NCI-H146 (cell line): ENCODE data around the gene SH3GL1.

Experiments used
- DNase-seq: peaks from one replicate; lab custom pipeline; 2025; lab: John Stamatoyannopoulos, UW

Gene SH3GL1, protein sequence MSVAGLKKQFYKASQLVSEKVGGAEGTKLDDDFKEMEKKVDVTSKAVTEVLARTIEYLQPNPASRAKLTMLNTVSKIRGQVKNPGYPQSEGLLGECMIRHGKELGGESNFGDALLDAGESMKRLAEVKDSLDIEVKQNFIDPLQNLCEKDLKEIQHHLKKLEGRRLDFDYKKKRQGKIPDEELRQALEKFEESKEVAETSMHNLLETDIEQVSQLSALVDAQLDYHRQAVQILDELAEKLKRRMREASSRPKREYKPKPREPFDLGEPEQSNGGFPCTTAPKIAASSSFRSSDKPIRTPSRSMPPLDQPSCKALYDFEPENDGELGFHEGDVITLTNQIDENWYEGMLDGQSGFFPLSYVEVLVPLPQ

DNA sequence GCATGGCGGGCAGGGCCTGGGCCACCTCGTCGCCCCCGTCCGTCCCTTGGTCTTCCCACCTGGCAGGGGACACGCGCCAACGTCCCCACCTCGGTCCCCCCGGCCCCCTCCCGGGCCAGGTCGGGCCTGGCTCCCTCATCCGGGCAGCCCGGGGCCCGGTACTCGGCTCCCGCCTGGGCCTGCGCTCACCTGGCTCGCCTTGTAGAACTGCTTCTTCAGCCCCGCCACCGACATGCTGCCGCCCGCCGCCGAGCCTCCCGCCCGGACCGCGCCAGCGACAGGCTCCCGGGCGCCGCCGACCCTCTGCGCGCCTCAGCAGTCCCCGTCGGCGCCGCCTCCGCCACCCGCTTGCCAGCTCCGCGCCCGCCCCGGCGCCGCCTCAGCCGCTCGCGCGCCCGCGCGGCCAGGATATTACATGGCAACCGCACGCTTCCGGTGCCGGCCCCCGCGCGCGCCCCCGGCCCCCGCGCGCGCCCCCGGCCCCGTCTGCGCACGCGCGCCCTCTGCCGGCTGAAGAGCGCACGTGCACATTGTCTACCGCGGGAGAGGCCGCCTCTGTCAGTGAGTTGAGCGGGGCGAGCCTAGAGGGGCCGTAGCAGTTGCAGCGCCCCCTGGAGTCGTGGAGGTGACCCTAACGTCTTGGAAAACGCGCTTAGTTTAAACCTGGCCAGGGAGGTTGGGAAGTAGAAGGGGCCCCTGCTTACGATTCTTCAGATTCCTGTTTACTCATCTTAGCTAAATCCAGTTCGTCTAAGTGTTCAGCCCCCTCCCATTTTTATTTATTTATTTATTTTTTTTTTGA is at the start of gene SH3GL1:
Gene SH3GL1 (minus strand): TSS at position 413 of the 802 bp plus-strand sequence. CDS start 179 bp downstream, at position 234.
- DNase-seq = peak; percentile 79

DNA sequence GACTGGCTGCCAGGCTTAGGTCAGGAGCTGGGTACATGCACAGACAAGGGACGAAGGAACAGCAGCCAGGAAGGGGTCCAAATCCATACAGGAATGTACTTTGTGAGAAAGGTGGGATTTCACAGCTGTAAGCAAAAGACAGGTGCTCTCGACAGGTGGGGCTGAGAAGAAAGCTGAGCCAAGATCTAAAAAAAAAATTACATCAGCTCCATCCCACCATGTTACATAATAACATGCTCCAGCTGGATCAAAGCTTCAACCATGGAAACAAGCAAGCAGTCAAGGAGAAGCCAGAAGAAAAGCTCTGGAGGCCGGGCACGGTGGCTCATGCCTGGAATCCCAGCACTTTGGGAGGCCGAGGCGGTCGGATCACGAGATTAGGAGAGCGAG is 49.3 kb upstream of the SH3GL1 start:
- no peak for DNase-seq

DNA sequence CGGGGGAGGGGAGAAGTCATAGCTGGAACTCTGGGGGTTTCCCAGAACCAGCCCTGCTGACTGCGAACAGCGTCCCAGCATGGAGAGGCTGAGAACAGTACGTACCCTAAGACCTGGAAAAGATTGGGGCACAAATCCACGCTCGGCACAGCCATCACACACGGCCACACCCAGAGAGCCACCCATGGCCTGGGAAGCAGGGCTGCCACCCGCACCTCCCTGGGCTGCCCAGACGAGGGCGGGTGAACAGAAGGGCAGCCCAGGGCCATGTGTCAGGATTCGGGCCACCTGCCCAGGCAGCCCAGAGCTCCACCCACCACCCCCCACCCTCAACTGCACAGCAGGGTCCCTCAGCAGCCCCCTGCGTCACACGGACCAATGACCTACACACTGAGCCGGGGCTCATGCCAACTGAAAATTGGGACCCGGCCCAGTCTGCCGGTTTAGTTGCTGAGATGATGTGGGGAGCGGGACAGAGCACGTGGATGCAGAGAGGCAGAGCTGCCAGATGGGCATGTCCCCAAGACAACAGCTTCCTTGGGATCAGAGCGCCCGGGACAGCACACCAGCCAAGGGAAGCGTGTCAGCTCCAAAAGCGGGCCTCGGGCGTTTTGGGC is 48.8 kb upstream of the SH3GL1 start:
- no peak for DNase-seq

DNA sequence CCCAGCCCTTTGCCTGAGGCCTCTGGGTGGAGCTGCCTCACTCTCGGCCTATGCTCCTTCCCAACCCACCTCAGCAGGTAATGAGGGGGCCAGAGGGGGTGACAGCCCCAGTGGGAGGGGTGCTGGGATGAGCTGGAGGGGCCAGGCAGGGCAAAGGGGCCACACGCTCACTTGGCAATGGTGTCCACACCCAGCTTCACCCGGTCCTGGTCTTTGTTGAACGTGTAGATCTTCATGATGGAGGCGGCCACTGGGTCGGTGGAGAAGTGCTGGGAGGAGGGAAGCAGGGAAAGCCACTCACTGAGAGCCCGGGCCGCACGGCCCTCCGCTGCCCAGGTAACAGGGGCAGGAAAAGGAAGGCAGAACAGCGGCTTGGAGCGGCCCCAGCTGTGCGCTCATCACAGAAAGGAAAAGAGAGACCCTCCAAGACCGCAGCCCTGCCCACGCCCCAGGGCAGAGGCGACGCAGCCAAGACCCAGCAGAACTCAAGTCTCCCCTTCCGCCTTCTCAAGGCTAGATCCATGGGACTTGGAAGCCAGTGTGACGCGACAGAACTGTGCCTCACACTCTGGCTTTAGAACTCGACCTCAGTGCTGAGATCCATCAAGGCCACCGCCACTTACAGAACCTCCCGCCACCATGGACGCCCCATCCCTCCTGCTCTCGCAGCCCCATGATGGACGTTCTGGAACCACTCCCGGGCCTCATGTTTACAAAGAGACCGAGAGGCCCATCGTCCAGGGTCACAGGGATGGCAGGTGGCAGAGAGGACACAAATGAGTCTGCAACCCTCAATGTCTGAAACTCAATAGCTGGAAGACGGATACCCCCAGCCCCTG is 48.0 kb upstream of the SH3GL1 start:
- DNase-seq = no peak

DNA sequence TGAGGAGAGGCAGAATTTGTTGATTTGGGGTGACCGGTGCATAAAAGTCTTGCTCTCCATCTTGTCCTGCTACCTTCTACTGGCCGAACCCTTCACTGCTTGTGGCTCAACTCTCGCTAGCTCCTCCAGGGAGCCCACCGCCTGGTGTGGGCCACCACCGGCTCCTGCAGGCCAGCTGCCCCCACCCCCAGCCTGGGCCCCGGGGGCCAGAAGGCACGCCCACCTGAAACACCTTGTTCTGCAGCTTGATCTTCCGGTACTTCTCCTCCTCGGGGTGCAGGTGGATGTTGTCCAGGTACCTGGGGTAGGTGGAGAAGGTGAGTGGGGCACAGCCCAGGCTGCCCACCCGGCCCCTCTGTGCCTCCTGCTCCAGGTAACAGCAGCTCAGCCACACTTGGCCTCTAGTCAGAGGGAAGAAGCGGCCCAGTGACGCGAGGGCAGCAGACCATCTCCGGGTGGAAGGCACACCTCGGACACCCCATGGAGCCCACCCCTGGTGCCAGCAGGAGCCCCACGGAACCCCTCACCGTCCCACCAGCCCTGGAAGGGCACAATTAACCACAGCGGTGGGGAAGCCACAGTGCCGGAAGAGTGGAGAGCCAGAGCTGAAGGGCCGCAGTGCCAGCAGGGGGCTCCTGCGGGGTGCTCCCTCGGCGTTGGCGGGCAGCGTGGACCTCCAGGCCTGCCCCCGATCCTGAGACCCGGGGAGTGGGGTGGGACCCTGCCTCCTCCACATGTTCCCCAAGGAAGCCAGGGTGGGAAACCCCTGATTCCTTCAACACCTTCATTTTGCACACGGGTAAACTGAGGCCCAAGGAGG is 47.2 kb upstream of the SH3GL1 start:
- no peak for DNase-seq

DNA sequence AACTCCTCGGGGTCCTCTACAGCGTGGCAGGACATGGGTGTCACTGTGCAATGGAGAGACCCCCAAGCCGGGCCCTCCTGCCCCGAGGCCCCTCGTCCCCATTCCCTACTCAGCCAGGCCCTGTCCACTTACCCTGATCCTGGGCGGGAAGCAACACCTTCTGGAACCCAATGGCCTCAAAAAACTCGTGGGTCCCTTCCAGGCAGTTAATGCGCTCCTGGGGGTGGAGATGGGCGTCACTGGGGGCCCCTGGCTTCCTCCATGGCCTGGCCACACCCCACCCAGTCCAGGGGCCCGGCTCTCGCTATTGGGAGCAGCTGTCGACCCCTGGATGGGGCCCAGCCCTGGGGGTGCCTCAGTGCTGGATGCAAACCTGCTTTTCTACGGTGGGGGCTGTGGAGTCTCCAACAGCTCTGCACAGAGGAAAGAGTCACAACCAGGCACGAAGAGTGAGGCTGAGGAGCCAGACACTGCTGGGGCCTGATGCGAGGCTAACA is 46.4 kb upstream of the SH3GL1 start:
- DNase-seq = no peak

DNA sequence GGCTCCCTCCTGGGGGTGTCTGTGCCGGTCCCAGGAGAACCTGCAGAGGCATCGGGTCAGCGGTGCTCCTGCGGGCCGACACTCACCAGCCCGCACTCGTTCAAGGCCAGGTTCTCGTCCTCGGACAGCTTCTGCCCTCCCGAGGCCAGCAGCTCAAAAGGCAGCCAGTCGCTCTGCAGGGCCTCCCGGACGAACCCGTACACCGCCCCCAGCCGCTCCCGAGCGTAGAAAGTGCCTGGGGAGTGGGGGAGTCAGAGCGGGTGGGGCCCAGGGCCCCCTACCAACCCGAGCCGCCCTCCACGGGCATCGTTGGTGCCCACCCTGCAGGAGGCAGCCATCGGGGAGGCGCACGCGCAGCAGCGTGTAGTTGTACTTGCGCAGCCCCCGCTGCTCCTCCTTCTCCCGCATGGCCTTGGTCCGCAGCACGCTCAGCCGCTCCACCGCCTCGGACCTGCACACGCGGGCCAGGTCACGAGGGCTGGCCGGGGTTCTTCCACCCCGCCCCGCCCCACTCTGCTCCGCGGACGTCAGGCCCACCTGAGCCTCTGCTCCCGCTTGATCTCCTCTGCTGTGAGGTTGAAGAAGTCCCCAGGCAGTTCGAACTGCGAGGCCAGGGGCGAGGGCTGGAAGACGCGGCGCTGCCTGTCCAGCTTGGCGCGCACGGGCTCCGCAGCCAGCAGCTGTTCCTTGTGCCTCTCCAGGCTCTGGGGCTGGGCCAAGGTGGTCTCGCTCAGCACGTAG is 45.8 kb upstream of the SH3GL1 start:
- no peak for DNase-seq

DNA sequence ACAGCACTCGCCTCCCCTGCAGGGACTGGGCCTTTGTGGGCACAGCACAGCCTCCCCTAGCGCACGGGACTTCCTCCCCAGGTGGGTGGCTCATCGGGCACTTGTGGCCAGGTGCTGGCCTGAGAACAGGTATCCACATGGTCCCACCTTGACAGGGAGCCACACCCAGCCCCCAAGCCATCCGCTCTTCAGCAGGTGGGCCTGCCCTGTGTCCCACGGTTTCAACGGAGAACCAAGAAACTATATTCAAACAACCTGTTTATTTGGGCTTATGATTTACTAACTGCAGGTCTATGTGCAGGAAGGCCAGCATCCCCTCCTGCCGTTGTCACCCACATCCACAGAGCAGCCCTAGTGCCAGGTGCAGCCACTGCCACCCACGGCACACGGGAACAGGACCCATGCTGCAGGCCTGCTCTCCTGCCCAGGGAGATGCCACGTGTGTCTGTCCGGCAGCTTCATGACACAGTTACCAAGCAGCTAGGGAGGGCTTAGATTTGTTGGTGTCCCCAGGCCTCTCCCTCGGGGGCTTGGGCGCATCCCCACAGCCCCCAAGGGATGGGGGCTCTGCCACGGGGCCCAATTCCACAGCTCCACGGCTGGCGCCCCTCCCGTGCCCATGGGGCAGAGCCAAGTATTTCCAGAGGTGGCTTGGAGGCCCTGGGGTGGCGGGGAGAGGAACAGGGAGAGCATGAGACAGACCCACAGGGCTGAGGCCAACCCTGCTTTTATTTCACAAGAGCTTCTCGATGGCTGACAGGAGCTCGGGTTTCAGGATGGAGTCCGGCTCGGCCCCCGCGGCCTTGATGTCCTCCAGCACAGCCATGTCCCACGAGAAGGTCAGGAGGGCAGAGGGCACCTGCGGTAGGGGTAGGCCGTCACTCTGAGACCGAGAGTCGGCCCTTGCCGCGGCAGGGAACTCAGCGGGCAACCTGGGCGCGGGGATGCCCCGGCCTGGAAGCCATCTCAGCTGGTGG is 44.7 kb upstream of the SH3GL1 start:
- DNase-seq = no peak

DNA sequence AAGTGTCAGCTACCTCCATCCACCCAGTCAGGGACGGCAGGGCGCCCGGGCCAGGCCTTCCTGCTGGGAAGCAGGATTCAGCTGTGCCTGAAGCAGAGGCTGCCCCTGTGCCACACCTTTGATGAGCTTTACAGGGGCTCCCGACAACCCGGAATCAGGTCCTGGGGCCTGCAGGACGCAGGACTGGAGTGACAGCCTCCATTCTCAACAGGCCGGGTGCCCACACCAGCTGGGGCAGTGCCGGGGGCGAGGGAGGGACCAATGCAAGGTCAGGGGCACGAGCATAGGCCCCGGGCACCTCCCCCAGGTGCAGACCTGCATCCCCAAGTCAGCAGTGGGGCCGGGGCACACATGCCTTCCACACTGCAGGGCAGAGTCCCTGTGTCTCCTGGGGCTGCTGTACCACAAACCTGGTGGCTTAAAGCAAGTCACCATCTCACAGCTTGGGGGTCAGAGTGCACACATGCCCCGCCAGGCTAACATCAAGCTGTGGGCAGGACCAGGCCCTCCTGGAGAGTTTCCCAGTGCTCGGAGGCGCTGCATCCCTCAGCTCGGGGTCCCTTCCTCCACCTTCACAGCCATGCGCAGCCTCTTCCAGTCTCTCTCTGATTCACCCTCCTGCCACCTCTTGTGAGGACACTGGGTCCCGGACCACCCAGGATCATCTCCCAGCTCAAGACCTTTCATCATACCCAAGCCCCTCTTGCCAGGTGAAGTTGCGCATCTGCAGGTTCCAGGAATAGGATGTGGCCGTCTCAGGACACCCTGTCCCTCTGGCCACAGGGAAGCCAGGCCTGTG is 43.8 kb upstream of the SH3GL1 start:
- DNase-seq = no peak

DNA sequence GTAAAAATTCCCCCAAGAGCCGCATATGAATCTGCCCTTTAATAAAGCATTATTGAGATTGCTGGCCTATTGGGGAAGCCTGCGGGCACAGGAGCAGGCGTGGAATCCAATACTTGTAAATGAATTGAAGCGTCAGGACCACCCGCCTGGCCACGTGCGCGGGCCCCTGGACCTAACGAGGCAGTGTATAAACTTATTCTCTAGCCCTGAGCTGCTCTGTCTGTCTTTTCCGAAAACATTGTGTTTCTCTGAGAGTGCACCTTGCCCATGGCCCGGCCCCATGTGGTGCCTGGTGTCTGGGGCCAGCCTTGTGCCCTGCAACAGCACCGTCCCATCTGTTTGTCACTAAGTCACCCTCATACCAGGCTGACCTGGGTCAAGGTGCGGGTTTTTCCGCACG is 42.8 kb upstream of the SH3GL1 start:
- no peak for DNase-seq

DNA sequence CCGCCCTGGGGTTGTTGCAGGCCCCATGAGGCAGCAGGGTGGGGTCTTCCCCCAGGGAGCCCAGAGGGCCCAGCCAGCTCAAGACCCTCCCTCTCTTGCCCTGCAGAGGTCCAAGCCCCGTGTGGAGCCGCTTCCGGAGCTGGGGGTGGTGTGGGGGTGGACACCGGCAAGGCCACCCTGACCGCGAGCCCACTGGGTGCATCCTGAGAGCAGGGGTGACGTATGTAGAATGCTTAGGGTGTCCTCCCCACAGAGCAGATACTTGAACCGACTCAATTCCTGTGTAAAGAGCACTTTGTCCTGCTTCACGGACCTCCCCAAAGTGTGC is 42.4 kb upstream of the SH3GL1 start:
- DNase-seq = no peak

DNA sequence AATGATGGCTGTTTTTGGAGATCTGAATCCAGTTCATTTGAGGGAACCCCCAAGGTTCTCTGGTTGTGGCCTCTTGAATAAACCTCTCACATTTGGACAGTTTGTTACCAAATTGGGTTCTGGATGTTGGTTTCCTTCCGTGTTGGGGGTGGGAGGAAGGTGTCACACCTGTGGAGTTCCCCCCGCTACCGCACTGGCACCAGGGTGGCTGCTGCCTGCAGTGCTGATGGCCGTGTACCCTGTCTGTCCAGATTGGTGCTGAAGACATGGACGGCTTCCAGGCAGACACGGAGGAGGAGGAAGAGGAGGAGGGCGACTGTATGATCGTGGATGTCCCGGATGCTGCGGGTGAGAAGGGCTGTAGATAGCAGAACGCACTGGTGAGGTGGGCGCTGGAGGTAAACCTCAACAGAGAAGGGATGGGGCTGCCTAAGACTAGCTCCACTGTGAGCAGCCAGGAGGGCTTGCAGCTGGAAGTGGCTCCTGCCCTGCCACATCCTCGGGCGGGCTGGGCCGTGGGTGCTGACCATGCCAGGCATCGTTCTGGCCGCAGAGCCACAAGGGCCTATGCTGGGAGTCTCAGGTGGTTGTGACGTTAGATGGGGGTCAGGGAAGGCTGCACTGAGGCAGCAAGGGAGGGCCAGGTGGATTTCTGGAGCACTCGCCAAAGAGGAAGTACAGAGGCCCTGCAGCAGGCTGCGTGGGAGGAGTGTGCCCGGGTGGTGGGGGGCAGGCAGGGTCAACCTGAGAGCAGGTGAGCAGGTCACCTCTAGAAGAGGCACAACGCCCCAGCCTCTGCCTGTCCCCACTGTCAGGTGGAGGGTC is 41.9 kb upstream of the SH3GL1 start:
- DNase-seq = no peak

DNA sequence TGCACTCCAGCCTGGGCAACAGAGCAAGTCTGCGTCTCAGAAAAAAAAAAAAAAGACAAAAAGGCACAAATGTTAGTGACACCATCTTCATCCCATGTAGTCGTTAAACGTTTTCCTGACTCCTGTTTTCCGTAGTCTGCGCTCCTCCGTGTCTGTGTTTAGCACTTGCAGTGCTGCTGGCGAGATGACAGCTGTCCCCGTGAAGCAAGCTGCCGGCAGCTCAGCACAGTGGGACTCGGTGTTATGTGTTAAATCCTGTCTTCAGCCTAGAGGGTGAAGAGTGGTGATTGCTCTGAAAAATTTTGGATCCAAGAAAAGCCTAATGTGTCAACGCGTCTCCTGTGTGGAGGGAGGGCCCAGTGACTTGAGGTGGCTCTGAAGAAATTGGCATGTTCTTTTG is 38.9 kb upstream of the SH3GL1 start:
- DNase-seq = no peak

DNA sequence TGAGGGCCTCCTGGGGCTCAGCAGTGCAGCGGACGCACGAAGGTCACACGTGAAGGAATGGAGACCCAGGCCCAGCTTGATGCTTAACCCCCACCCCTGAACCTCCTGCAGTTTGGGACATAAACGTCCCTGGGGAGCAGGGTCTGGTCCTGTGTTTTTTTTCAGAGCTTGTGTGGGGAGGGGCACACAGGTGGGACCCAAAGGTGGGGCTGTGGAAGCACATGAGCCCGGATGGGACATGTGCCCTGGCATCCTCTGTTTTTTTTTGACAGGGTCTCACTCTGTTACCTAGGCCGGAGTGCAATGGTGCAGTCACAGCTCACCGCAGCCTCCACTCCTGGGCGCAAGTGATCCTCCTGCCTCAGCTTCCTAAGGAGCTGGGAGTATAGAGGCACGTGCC is 36.8 kb upstream of the SH3GL1 start:
- no peak for DNase-seq

DNA sequence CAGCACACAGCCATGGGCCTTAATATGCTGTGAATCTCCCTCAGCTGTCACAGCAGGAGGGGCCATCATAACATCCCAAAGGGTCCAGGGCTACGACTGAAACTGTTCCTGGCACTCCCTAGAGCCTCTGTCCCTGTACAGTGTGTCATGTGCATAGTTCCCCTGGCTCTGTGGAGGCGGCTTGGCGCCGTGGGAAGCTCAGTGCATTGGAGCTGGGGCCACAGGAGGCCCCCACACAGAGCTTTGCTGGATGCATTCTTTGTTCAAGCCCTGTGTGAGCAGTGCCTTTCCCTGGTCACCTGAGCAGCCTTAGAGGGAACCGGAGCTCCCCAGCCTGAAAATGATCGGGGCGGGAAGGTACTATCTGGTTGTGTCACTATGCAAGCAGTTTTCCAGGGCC is 35.9 kb upstream of the SH3GL1 start:
- no peak for DNase-seq

DNA sequence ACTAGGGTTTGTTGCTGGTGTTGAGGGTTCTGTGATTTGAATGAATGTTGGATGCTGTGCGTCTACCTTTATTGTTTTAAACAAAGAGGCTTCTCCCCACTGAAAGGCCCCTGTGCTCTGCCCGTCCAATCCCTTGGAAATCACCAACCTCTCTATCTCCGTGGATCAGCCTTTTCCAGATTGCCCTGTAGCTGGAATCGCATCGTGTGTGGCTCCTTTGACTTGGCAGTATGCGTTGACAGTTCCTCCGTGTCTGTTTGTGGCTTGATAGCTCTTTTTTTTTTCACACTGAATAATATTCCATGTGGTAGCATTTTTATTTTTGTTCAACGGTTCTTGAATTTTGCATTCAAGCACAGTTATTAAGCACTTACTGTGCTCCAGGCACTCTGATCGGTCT is 34.0 kb upstream of the SH3GL1 start:
- DNase-seq = no peak

DNA sequence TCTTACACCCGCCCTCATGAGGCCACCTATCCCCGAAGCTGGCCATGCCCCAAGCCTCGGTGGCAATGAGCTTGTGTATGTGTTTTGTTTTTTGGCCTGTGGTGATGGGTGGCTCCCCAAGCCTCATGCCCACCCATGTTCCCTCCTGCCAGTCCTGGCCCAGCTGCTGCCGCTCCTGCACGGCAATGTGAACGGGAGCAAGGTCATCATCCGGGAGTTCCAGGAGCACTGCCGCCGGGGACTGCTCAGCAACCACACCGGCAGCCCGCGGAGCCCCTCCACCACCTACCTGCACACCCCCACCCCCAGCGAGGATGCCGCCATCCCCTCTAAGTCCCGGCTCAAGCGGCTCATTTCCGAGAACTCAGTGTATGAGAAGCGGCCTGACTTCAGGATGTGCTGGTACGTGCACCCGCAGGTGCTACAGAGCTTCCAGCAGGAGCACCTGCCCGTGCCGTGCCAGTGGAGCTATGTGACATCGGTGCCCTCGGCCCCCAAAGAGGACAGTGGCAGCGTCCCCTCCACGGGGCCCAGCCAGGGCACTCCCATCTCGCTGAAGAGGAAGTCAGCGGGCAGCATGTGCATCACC is 32.7 kb upstream of the SH3GL1 start:
- no peak for DNase-seq
